Natural killer cell treated with Interleukin-12 subunit alpha and Interleukin-12 subunit beta and Interleukin-15 and Interleukin-18, amount 100 ng/mL, for 72 hours (primary cell): ENCODE data around the gene KRT31. TPM values are rescaled to one million over a fixed set of nuclear protein-coding genes. Genes with fewer than 3 reads are reported as not detected.
"Not testable (repeated sequence)": the region's sequence is repeated elsewhere in the genome, so short reads cannot be mapped to it uniquely, and the experiment has no call there.

Source experiments
- ATAC-seq, 2 donors: fragments of 150-1000 bp; cut with Tn5 transposase in 1 of 2; sonication (Bioruptor Pico), chemical (Tn5 transposase) in 1 of 2; 2 replicates each; pipeline ENCODE4 v1.10.0; 2021
- DNase-seq: peaks from one replicate; pipeline ENCODE4 v3.0.0; 2022; ENCODE audit warnings: low spot score
- H3K27ac Mint-ChIP-seq, 2 donors: 1 replicate in 1 of 2; 2 replicates in 1 of 2; pipeline ENCODE4 v1.8.0; 2022; ENCODE audit warnings: mixed read lengths in 2 of 2, mild to moderate bottlenecking in 1 of 2, moderate library complexity in 1 of 2
- H3K27me3 Mint-ChIP-seq, 2 donors: 1 replicate in 1 of 2; 2 replicates in 1 of 2; pipeline ENCODE4 v1.8.0; 2022; ENCODE audit warnings: mixed read lengths in 2 of 2
- H3K36me3 Mint-ChIP-seq: one replicate; pipeline ENCODE4 v1.8.0; 2022; ENCODE audit warnings: mixed read lengths
- H3K4me1 Mint-ChIP-seq, 2 donors: 1 replicate in 1 of 2; 2 replicates in 1 of 2; pipeline ENCODE4 v1.8.0; 2022; ENCODE audit warnings: low read depth in 2 of 2, mixed read lengths in 2 of 2, mild to moderate bottlenecking in 1 of 2
- H3K4me3 Mint-ChIP-seq: one replicate; pipeline ENCODE4 v1.8.0; 2022; ENCODE audit warnings: mixed read lengths
- H3K9me3 Mint-ChIP-seq: 2 replicates; pipeline ENCODE4 v1.8.0; 2022; ENCODE audit warnings: mixed read lengths
- total RNA-seq, 2 donors: library from RNA; stranded (reverse); gene quantifications; one replicate each; pipeline ENCODE4 v1.2.3, GENCODE V29; 2022

Gene KRT31
- total RNA-seq, 2 donors from 2014 or later, result not detected

DNA sequence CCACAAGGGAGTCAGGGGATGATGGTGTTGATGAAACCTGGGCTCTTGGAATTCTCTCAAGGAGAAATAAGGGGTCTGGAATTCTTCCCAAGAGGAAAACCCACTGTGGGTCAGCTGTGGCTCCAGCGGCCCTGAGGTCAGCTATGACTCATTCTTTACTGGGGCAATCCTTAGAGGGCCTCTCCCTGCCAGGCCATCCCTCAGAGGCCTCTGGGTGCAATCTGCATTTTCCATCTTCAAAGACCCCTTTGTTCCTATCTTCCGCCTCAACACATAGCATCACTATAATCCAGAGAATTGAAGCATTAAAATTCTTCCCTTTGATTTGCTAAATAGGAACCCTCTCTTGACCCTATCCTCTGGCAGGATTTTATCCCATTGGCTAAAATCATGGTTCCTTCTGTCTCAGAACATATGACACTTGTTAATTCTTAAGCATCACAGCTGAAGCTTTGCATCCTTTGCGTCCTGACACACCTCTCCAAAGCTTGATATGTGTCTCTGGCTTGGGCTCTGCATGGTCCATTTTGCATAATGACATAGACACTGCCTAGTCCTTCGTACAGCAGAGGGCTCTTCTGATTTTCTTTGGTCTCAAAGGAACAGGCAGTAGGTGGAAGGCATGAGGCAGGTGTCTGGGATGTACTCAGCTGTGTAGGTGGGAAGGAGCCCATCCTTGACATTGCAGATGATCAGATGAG, 31.3 kb upstream of the KRT31 start:
- H3K27me3 Mint-ChIP-seq, result peaks cover 16 to 25% of the 10 kb centered on the region in 2 donors
- H3K9me3 Mint-ChIP-seq, result no peaks in the 10 kb centered on the region
- H3K4me3 Mint-ChIP-seq, result no peak overlapping the region

DNA sequence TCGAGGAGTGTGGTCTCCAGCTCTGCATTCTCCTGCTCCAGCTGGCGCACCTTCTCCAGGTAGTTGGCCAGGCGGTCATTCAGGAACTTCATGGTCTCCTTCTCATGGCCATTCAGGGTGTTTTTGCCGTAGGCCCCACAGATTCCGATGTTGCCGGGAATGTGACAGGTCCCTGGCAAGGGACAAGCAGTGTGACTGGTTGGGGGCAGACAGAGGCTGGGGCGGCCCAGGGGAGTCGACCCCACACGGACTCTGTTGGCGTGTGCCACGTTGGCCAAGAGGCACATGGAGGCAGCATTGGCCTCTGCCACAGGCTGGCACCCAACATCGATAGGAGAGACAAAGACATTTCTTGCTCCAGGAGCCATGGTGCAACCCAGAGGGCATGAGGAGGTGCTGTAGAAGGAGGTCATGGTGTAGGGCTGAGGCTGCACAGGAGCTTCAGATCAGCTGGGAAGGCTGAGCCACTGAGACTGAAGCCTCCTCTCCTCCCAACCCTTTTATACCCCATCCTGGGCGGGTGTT, 26.8 kb upstream of the KRT31 start, which contains the start of gene KRT37:
KRT37 (minus strand) TSS at position 475 of the 525 bp plus-strand sequence; CDS start at position 413, 62 bp downstream.
- H3K4me3 Mint-ChIP-seq, result no peak within 1 kb of the TSS
- DNase-seq, result no peak
- H3K4me1 Mint-ChIP-seq, result no peaks in the 10 kb centered on the region
- H3K36me3 Mint-ChIP-seq, result no peaks in the 10 kb centered on the region
- ATAC-seq, result no peak
- no peak within 1 kb of the TSS for H3K27ac Mint-ChIP-seq
- H3K9me3 Mint-ChIP-seq, result no peaks in the 10 kb centered on the region
- H3K27me3 Mint-ChIP-seq, result peaks cover 12 to 14% of the 10 kb centered on the region in 2 donors

More for the DNA sequence above, 31.3 kb upstream of the KRT31 start:
- Mint-ChIP-seq H3K4me1 (no peaks in the 10 kb centered on the region), H3K36me3 (no peaks in the 10 kb centered on the region), H3K27ac (no peak overlapping the region)
- ATAC-seq (no peak), DNase-seq (no peak)

DNA sequence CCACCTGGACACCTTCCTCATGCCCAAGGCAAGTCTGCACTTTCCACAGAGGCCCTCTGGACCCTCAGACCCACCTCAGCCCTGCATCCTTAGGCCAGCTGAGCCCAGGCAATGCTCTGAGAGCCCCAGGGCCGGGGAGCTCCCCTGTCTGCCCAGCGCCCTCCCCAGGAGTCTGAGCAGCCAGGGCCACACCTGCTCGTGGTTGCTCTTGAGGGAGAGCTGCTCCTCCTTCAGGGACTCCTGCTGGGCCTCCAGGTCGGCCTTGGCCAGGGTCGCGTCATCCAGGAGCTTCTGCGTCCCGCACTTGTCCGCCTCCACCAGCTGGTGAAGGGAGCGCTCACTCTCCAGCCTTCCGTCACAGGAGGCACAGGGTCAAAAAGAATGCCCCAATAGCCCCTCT, 25.2 kb upstream of the KRT31 start:
- not testable (repeated sequence) for H3K36me3 Mint-ChIP-seq, DNase-seq, H3K27ac Mint-ChIP-seq, ATAC-seq, H3K9me3 Mint-ChIP-seq, H3K4me3 Mint-ChIP-seq, H3K4me1 Mint-ChIP-seq
- H3K27me3 Mint-ChIP-seq, result peaks cover 10 to 14% of the 10 kb centered on the region in 2 donors

DNA sequence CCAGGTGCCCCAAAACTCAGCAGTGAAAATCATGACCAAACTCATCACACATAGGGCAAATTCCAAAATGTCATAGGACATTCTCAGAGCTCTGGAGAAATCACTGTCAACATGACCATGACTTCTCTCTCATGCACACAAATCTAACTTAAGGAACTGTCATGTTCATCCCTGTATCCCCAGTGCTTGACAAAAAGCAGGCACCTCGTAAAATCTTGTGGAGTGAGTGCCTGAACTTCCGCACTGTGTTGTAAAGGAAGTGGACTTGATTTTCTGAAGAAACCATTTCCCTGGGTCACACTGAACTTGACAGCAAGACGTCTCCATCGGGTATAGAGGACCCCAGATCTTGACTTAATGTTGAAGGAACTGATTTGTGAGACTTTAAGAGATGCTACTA, 24.2 kb upstream of the KRT31 start:
- no peaks in the 10 kb centered on the region for H3K4me1 Mint-ChIP-seq
- H3K36me3 Mint-ChIP-seq, result no peaks in the 10 kb centered on the region
- no peak overlapping the region for H3K4me3 Mint-ChIP-seq
- H3K9me3 Mint-ChIP-seq, result no peaks in the 10 kb centered on the region
- no peak for DNase-seq
- no peak overlapping the region for H3K27ac Mint-ChIP-seq
- peaks cover 12 to 18% of the 10 kb centered on the region in 2 donors for H3K27me3 Mint-ChIP-seq
- ATAC-seq, result no peak

DNA sequence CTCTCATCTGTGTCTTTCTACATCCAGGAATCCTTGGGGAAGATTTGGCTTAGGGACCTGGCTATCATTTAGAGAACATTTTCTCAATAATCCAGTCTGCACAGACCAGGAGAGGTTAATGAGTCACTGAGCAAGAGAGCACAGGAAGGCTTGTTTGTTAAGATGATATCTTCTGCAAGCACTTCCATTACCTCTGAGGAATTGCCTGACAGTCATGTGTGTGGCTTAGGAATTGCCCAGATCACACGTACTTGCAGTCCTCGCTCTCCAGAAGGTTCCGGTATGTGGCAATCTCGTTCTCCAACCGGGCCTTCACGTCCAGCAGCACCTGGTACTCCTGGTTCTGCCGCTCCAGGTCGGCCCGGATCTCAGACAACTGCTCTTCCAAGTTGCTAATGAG, 23.7 kb upstream of the KRT31 start:
- H3K36me3 Mint-ChIP-seq, result no peaks in the 10 kb centered on the region
- ATAC-seq (no peak), DNase-seq (no peak)
- H3K4me3 Mint-ChIP-seq, result no peak overlapping the region
- no peaks in the 10 kb centered on the region for H3K9me3 Mint-ChIP-seq
- H3K27ac Mint-ChIP-seq, result no peak overlapping the region
- H3K27me3 Mint-ChIP-seq, result peaks cover 12 to 18% of the 10 kb centered on the region in 2 donors
- H3K4me1 Mint-ChIP-seq, result no peaks in the 10 kb centered on the region

DNA sequence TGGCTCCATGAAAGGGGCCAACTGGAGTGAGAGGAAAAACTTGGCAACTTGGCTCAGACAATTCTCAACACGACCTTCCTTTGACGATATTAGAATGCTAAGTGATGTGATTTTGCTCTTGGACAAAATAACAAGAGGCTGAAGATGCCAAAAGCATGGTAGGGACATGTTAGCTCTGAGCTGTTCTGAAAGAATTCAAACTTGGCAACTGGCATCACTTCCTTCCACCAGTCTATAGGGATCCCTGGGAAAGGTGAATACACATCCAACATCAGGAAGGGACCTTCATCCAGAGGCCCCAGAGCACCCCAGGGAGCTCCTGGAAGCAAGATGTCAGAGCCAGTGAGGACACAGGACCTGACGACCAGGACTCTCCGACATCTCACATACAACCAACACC, 22.7 kb upstream of the KRT31 start:
- no peak overlapping the region for H3K4me3 Mint-ChIP-seq
- DNase-seq (no peak), ATAC-seq (no peak)
- no peaks in the 10 kb centered on the region for H3K4me1 Mint-ChIP-seq
- peaks cover 7 to 18% of the 10 kb centered on the region in 2 donors for H3K27me3 Mint-ChIP-seq
- no peaks in the 10 kb centered on the region for H3K36me3 Mint-ChIP-seq
- no peaks in the 10 kb centered on the region for H3K9me3 Mint-ChIP-seq
- H3K27ac Mint-ChIP-seq, result no peak overlapping the region

DNA sequence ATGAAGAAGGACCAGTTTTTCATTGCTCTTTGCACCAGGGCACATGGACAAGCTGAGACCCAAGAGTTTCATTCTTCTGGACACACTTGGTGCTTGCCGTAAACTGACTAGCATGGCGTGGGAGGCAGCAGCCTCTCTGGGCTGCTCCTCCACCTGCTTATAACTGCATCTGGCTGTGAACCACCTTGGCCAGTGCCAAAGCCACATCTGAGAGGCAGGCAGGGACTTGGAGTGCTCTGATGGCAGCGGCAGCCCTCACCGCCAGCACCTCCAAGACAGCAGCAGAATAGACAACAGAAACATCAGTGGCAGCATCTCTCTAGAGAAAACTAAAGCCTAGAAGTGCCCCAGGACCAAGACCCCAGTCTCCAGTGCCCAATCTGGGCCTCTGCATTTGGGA, 22.3 kb upstream of the KRT31 start:
- no peaks in the 10 kb centered on the region for H3K4me1 Mint-ChIP-seq
- H3K27me3 Mint-ChIP-seq, result peaks cover 7 to 18% of the 10 kb centered on the region in 2 donors
- no peaks in the 10 kb centered on the region for H3K36me3 Mint-ChIP-seq
- no peak overlapping the region for H3K27ac Mint-ChIP-seq
- DNase-seq (no peak), ATAC-seq (no peak)
- H3K9me3 Mint-ChIP-seq, result no peaks in the 10 kb centered on the region
- no peak overlapping the region for H3K4me3 Mint-ChIP-seq

DNA sequence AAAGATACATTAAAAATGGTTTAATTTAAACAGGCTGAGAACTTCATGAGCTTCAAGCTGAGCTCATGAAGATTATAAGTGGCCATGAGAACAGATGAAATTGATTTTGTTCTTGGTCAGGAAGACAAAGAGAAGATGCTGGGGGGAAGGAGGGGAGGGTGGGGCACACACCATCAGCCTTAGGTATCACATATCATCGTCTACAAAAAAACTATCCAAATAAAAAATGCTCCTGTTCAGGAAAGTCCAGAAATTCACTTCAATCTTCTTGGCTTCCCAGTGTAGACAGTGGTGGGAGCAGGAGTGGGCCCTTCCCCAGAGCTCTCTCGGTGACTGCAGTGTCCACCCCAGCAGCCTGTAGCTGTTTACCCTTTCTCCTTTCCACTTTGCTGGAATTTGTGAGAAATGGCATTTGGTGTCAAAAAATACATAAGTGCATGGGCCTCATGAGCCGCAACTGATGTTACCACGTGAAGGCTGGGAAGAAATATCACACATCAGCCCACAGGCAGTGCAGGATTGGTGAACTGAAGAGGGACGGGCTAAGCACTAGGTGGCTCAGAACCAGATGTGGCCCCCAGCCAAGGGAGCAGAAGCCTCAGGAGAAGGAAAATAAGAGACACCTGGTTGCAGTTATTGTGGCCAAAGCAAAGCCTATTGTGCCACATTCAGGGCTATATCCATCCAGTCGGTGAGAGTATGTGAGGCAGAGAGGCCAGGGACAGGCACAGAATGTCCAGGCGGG, 20.9 kb upstream of the KRT31 start:
- no peak overlapping the region for H3K4me3 Mint-ChIP-seq

DNA sequence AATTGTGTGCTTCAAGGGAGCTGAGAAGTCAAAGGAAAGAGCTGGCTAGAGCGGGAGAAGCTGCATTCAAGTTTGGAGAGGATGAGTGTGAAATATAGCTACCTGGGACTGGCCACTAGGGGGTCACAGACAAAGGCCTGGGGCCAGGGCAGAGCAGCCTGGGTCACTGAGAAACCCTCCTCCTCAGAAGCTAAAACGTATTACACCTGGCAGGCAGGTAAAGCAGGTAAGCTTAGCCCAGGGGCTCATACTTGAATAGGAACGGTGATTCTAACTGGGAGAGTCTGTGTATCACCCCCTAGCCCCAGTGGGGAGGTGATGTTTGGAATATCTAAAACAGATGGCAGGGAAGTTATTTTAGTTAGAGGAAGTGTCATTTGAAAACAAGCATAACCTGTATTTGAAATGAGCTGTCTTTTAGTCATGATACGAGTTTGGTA, 20.2 kb upstream of the KRT31 start:
- Mint-ChIP-seq H3K4me3 (no peak overlapping the region), H3K27me3 (peaks cover 7 to 20% of the 10 kb centered on the region in 2 donors), H3K4me1 (no peaks in the 10 kb centered on the region), H3K27ac (no peak overlapping the region), H3K9me3 (no peaks in the 10 kb centered on the region), H3K36me3 (no peaks in the 10 kb centered on the region)
- DNase-seq (no peak), ATAC-seq (no peak)

More for the DNA sequence above, 20.9 kb upstream of the KRT31 start:
- Mint-ChIP-seq H3K27ac (no peak overlapping the region), H3K36me3 (no peaks in the 10 kb centered on the region), H3K4me1 (no peaks in the 10 kb centered on the region), H3K9me3 (no peaks in the 10 kb centered on the region), H3K27me3 (peaks cover 7 to 22% of the 10 kb centered on the region in 2 donors)
- ATAC-seq (no peak), DNase-seq (no peak)

DNA sequence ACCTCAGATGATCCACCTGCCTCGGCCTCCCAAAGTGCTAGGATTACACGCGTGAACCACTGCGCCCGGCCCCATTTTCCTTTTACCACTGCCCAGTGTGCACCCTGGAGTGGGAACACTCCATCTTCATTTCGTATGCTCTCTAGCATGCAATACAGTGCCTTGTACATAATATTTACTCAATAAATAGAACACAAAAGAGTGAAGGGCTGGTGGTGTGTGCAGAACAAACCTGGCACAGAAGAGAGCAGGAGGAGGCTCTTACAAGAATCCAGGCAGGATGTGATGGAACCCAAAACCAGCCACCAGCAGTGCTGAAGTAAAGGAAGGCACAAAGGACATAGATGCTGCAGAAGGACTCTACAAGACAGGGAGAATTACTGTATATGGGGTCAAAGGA, 19.7 kb upstream of the KRT31 start:
- Mint-ChIP-seq H3K4me1 (no peaks in the 10 kb centered on the region), H3K36me3 (no peaks in the 10 kb centered on the region), H3K9me3 (no peaks in the 10 kb centered on the region), H3K27ac (no peak overlapping the region), H3K27me3 (peaks cover 7 to 23% of the 10 kb centered on the region in 2 donors), H3K4me3 (no peak overlapping the region)
- DNase-seq, result no peak
- no peak for ATAC-seq

DNA sequence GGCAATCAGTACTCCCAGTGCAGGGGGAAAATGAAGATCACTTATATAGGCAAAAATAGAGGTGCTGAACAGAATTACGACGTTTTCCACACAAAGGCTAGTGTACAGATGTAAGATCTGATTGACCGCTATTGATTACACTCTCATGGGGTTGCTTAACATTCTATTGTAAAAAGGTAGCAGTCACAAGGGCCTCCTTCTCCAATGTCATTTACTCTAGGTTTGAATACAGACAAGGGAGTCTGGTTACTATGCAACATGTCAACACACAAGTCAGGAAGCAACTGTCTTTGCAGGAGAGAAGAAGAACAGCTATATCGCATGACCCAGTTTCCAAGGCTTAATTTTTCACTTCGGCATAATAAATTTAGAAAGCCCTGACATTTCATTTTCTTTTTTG, 19.1 kb upstream of the KRT31 start:
- no peaks in the 10 kb centered on the region for H3K9me3 Mint-ChIP-seq
- H3K27me3 Mint-ChIP-seq, result peaks cover 7 to 23% of the 10 kb centered on the region in 2 donors
- no peaks in the 10 kb centered on the region for H3K36me3 Mint-ChIP-seq
- H3K4me1 Mint-ChIP-seq, result no peaks in the 10 kb centered on the region
- ATAC-seq (no peak), DNase-seq (no peak)
- H3K4me3 Mint-ChIP-seq, result no peak overlapping the region
- no peak overlapping the region for H3K27ac Mint-ChIP-seq

DNA sequence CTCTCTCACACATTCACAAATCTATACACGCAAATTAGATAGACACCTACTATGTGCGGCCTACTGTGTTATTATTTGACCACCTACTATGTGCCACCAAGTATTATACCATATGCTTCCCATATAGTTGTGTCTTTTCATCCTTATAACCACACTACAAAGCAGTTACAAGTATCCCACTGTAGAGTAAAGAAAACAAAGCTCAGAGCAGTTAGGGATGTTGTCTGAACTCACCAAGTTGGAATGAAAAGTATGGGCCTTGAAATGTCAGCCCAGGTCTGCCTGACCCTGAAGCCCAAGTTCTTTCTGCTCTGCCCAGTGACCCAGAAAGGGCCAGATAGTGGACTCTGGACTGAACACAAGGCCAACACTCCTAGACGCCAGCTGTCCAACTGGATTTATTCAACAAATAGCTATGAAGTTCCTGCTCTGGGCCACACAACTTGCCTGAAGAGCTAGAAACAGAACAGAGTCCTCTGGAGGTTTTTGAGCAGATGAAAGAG, 18.5 kb upstream of the KRT31 start:
- Mint-ChIP-seq H3K27me3 (peaks cover 7 to 21% of the 10 kb centered on the region in 2 donors), H3K4me1 (no peaks in the 10 kb centered on the region), H3K9me3 (no peaks in the 10 kb centered on the region), H3K4me3 (no peak overlapping the region), H3K36me3 (no peaks in the 10 kb centered on the region), H3K27ac (no peak overlapping the region)
- ATAC-seq, result no peak
- DNase-seq, result no peak

DNA sequence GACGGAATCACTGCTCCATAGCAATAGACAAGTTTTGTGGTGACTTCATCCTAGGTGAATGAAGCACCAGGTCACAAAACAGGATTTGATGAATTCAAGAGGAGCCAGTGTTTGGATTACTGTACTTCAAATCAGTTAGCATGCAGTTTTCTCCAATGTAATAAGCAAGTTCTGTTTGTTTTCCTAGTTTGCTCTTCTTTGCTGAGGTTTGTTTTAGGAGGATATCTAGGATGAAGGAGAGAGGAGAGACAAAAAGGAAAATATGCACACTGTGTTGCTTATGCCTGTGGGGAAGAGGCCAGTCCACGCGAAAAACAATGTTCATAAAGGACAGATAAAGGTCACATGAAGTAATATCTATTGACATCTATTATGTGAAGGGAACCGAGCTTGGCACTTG, 18.0 kb upstream of the KRT31 start:
- H3K9me3 Mint-ChIP-seq, result no peaks in the 10 kb centered on the region
- no peak for DNase-seq
- H3K36me3 Mint-ChIP-seq, result no peaks in the 10 kb centered on the region
- no peak overlapping the region for H3K27ac Mint-ChIP-seq
- ATAC-seq, result no peak
- H3K4me3 Mint-ChIP-seq, result no peak overlapping the region
- H3K27me3 Mint-ChIP-seq, result peaks cover 7 to 18% of the 10 kb centered on the region in 2 donors
- no peaks in the 10 kb centered on the region for H3K4me1 Mint-ChIP-seq

DNA sequence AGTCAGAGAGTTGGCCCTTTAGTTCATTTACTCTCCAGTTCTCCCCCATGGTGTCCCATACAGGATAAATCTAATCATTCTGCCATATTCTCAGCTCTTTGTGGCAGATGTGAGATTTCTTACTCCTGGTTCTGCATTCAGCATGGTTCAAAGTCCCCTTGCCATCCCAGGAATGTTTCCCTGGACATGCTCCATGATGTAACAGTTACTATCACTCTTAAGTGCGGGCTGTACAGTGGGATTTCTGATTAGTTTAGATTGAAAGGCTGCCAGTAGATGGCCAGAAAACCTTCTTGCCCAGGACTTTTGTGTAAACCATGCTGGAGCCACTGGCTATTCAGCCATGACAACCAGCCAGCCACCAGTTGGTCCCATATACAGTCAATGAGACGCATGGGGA, 16.6 kb upstream of the KRT31 start:
- H3K36me3 Mint-ChIP-seq, result no peaks in the 10 kb centered on the region
- ATAC-seq, result no peak
- peaks cover 7 to 16% of the 10 kb centered on the region in 2 donors for H3K27me3 Mint-ChIP-seq
- H3K4me1 Mint-ChIP-seq, result no peaks in the 10 kb centered on the region
- H3K4me3 Mint-ChIP-seq, result no peak overlapping the region
- DNase-seq, result no peak
- no peaks in the 10 kb centered on the region for H3K9me3 Mint-ChIP-seq
- no peak overlapping the region for H3K27ac Mint-ChIP-seq
